SU-DHL-6 (cell line): ENCODE data around the gene MARF1.

Source experiments
- H2AFZ ChIP-seq: fragments of 200-600 bp; sonication (generic); 2 replicates; pipeline ENCODE4 v1.6.1; 2014; ENCODE audit warnings: low read depth, mild to moderate bottlenecking, moderate library complexity, mixed read lengths, antibody characterized with exemption, low read length; ENCODE audit not compliant: severe bottlenecking
- H3F3A ChIP-seq: fragments of 200-600 bp; shearing (Covaris generic); 2 replicates; pipeline ENCODE4 v1.6.0; 2016; ENCODE audit warnings: antibody characterized with exemption, mild to moderate bottlenecking; ENCODE audit not compliant: insufficient read depth
- H3K27ac ChIP-seq: fragments of 200-600 bp; sonication (generic); 2 replicates; pipeline ENCODE4 v1.5.1; 2016; ENCODE audit warnings: low read depth, mild to moderate bottlenecking, low read length, moderate library complexity, mixed read lengths
- H3K27me3 ChIP-seq: fragments of 200-600 bp; sonication (generic), shearing (Covaris generic); 2 replicates; pipeline ENCODE4 v1.6.0; 2014; ENCODE audit warnings: mild to moderate bottlenecking, low read length
- H3K36me3 ChIP-seq: fragments of 200-600 bp; sonication (generic); 2 replicates; pipeline ENCODE4 v1.6.1; 2014; ENCODE audit warnings: mild to moderate bottlenecking, low read length, mixed read lengths
- H3K4me2 ChIP-seq: fragments of 300-600, 200-600 bp; shearing (Covaris generic), sonication (generic); 2 replicates; pipeline ENCODE4 v1.6.0; 2014; ENCODE audit warnings: low read length, low read depth, mild to moderate bottlenecking; ENCODE audit not compliant: poor library complexity, severe bottlenecking
- H3K4me3 ChIP-seq: fragments of 200-600 bp; sonication (generic); 2 replicates; pipeline ENCODE4 v1.5.1; 2014; ENCODE audit warnings: antibody characterized with exemption, low read length, mild to moderate bottlenecking, mixed read lengths; ENCODE audit not compliant: insufficient read depth, poor library complexity, severe bottlenecking
- H3K79me2 ChIP-seq: fragments of 200-600 bp; sonication (generic); 2 replicates; pipeline ENCODE4 v1.6.1; 2014; ENCODE audit warnings: mild to moderate bottlenecking, low read length, moderate library complexity; ENCODE audit not compliant: insufficient read depth
- H3K9ac ChIP-seq: fragments of 200-600 bp; sonication (generic); 2 replicates; pipeline ENCODE4 v1.7.0; 2014; ENCODE audit warnings: mild to moderate bottlenecking, low read length
- H3K9me2 ChIP-seq: fragments of 200-600 bp; sonication (generic); replicated peaks from 2 replicates; pipeline ENCODE4 v1.6.1; 2014; ENCODE audit warnings: low read length; ENCODE audit not compliant: insufficient read depth
- H3K9me3 ChIP-seq: fragments of 200-600 bp; sonication (generic); 2 replicates; pipeline ENCODE4 v1.6.1; 2014; ENCODE audit warnings: low read length, mixed read lengths; ENCODE audit not compliant: insufficient read depth
- H4K20me1 ChIP-seq: fragments of 200-600 bp; sonication (generic); 2 replicates; pipeline ENCODE4 v1.6.1; 2014; ENCODE audit warnings: low read depth, mild to moderate bottlenecking, antibody characterized with exemption, low read length, moderate library complexity, mixed read lengths
- CTCF ChIP-seq: fragments of 200-600 bp; sonication (generic); IDR thresholded peaks from one replicate; pipeline ENCODE4 v1.5.1; 2017; ENCODE audit warnings: antibody characterized with exemption, mild to moderate bottlenecking, low read length, moderate library complexity; ENCODE audit not compliant: insufficient read depth, poor library complexity, severe bottlenecking
- EZH2phosphoT487 ChIP-seq: fragments of 200-600 bp; sonication (generic), shearing (Covaris generic); conservative IDR thresholded peaks from 2 replicates; pipeline ENCODE4 v1.6.1; 2018; ENCODE audit warnings: mild to moderate bottlenecking, antibody characterized with exemption, low read length, moderate library complexity, mixed read lengths

The MARF1 gene

DNA sequence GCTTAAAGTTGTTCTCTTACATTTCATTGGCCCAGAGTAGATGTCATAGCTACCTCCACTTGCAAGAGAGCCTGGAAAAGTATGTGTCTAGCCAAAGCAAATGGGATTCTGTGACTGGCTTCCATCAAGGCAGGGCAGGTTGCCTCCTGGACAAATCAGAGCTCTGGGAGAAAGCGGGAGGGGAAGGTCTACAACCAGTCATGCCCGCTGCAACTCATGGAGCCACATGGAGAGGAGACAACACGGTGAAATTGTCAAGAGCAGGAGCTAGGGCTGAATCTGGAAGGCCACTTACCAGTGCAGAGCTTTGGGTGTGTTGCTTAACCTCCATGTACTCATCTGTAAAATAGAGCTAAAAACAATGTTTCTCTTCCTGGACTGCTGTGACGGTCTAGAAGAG, 83.8 kb downstream of the MARF1 start:
- no peaks in the 10 kb centered on the region for H3K79me2 ChIP-seq
- TF ChIP-seq EZH2phosphoT487 (no peak), CTCF (no peak)

DNA sequence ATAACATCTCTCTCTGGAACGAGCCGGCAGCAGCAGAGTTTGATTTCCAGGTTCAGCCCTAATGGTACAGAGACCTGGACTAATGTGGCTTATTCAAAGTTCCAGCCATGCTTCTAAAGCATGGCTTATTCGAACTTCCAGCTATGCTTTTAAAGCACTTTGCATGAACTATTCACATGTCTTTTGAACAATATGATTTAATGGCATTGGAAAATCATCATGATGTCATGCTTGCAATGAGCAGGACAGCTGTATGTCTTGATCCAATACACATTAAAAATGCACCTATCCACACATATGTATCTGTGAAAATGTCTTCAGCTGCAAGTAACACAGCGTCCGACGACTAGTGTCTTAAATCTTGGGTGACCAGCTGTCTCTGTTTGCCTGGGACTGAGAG, 85.7 kb downstream of the MARF1 start:
- H3K9me3 ChIP-seq, result no peaks in the 10 kb centered on the region
- H3F3A ChIP-seq, result no peaks in the 10 kb centered on the region
- no peak overlapping the region for H3K4me3 ChIP-seq
- no peaks in the 10 kb centered on the region for H3K79me2 ChIP-seq
- H3K4me2 ChIP-seq, result no peak overlapping the region
- no peak overlapping the region for H3K27ac ChIP-seq
- no peaks in the 10 kb centered on the region for H3K27me3 ChIP-seq
- no peak overlapping the region for H3K9ac ChIP-seq
- H3K9me2 ChIP-seq, result no peaks in the 10 kb centered on the region
- no peak for TF ChIP-seq EZH2phosphoT487
- TF ChIP-seq CTCF, result no peak
- H2AFZ ChIP-seq, result no peak overlapping the region
- H3K36me3 ChIP-seq, result no peaks in the 10 kb centered on the region
- no peaks in the 10 kb centered on the region for H4K20me1 ChIP-seq

More for the DNA sequence above, 83.8 kb downstream of the MARF1 start:
- Histone ChIP-seq H3K4me2 (no peak overlapping the region), H3K27me3 (no peaks in the 10 kb centered on the region), H3K9me2 (no peaks in the 10 kb centered on the region), H3K36me3 (no peaks in the 10 kb centered on the region), H3K9ac (no peak overlapping the region), H3K27ac (no peak overlapping the region), H3K9me3 (no peaks in the 10 kb centered on the region), H3F3A (no peaks in the 10 kb centered on the region), H2AFZ (no peak overlapping the region), H4K20me1 (no peaks in the 10 kb centered on the region), H3K4me3 (no peak overlapping the region)

DNA sequence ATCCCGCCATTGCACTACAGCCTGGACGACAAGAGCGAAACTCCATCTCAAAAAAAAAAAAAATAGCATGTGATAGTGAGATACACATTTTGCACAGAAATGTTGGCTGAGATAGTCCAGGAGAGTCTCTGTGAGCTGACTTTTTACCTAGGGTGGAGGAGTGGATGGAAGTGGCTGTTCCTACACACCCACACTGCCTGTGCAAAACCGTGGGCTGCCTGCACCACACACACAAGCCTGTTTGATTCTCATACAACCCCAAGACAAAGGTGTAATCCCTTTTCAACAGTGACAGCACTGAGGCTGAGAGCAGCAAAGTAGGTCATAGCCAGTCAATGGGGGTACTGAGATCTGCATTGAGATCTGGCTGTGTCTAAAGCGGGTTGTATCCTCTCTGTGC, 86.8 kb downstream of the MARF1 start:
- H3K9ac ChIP-seq, result no peak overlapping the region
- no peaks in the 10 kb centered on the region for H3K9me2 ChIP-seq
- TF ChIP-seq CTCF, result no peak
- TF ChIP-seq EZH2phosphoT487, result no peak
- no peak overlapping the region for H3K4me2 ChIP-seq
- no peaks in the 10 kb centered on the region for H3K27me3 ChIP-seq
- no peaks in the 10 kb centered on the region for H3K36me3 ChIP-seq
- H2AFZ ChIP-seq, result no peak overlapping the region
- no peaks in the 10 kb centered on the region for H3K79me2 ChIP-seq
- no peaks in the 10 kb centered on the region for H3K9me3 ChIP-seq
- H4K20me1 ChIP-seq, result no peaks in the 10 kb centered on the region
- no peak overlapping the region for H3K27ac ChIP-seq
- no peak overlapping the region for H3K4me3 ChIP-seq
- H3F3A ChIP-seq, result no peaks in the 10 kb centered on the region
